ENCODE results near the gene A1BG. TPM values are rescaled to one million over a fixed set of nuclear protein-coding genes. Genes with fewer than 3 reads are reported as not detected.
"Not testable (repeated sequence)": the region's sequence is repeated elsewhere in the genome, so short reads cannot be mapped to it uniquely, and the experiment has no call there.

A1BG gene
- total RNA-seq, 1 donor from 2014 or later, result 13.3 TPM

DNA sequence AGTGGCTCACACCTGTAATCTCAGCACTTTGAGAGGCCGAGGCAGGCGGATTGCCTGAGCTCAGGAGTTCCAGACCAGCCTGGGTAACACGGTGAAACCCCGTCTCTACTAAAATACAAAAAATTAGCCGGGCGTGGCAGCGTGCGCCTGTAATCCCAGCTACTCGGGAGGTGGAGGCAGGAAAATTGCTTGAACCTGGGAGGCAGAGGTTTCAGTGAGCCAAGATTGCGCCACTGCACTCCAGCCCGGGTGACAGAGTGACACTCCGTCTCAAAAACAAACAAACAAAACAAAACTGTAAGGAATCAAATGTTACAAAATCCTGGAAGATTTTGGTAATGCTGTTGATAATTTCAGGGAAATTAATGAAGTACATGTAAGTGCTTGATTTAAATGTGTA, 5.2 kb downstream of the A1BG start:
- intact Hi-C loops (cut with DNase I); ATAC-seq: not testable (repeated sequence)
- peak; percentile 39 for DNase-seq (ENCODE audit: low spot score)

DNA sequence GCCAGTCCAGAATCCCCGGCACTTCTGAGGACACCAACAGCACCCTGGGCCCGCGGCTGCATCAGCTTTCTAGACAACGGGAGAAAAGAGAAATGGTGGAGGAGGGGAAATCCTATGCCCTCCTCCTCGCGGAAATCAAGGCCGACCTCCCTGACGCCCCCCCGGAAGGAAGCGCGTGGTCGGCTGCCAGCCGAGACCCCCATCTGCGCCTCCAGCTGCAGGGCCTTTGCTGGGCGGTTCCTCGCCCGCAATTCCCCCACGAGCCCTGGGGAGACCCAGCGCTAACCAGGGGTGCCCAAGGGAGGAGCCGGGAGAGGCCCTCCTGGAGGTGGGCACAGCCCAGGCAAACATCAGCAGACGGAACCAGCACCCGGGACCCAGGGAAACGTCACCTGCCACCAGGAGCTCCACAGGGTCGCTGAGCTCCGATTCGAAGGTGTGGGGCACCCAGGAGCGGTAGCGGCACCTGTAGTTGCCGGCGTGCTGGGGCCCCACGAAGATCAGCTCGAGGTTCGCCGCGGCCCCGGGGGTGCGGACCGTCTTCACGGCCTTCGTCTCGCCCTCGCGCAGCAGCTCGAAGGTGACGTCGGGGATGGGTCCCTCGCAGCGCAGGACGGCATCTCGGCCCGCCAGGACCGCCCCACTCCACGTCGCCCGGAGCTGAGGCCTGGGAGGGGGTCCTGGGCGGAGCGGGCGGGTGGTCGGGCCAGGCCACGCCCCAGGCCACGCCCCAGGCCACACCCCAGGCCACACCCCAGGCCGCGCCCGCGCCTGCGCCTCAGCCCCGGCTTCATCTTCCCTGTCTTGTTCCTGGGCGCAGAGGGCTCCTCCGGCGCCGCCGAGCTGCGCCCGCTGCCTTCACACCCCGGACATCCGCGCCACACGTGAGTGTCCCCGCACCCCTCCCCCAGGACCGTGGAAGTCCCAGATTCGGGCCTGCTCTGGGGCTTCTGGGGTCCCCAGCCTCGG, 6.0 kb downstream of the A1BG start:
- intact Hi-C loops (cut with DNase I), result no loop called here

DNA sequence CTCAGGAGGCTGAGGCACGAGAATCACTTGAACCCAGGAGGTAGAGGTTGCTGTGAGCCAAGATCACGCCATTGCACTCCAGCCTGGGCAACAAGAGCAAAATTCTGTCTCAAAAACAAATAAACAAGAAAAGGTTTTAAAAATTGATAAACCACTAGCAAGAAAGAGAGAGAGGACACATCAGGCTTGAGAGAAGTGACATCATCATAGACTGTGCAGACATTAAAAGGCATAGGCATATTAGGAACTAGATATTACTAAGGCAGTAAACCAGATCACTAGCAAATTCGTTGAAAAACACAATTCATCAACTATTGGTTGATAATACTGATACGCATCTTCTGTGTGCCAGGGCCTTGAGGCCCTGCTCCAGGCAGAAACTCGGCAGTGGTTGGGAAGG, 7.7 kb downstream of the A1BG start:
- DNase-seq (ENCODE audit: low spot score) (no peak), ATAC-seq (no peak)
- intact Hi-C loops (cut with DNase I), result no loop called here

More for the DNA sequence above, 6.0 kb downstream of the A1BG start:
- ATAC-seq (peak; percentile 93), DNase-seq (ENCODE audit: low spot score) (peak; percentile 72)

DNA sequence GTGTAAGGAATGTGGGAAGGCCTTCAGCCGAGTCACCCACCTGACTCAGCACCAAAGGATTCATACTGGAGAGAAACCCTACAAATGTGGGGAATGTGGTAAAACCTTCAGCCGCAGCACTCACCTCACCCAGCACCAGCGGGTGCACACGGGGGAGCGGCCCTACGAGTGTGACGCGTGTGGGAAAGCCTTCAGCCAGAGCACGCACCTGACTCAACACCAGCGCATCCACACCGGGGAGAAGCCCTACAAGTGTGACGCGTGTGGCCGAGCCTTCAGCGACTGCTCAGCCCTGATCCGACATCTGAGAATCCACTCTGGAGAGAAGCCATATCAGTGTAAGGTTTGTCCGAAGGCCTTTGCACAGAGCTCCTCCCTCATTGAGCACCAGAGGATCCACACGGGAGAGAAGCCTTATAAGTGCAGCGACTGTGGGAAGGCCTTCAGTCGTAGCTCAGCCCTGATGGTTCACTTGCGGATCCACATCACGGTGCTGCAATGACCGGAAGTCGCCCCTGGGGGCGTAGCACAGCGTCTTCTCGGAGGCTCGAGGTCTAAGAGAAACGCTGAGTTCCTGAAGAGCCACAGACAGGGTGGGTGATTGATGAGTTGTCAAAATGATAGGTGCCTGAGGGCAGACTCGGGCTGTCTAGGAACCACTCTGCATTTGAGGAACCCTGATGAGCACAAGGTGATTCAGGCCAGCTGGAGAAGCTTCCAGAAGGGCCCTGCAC, 14.3 kb downstream of the A1BG start:
- ATAC-seq (no peak), DNase-seq (ENCODE audit: low spot score) (no peak)
- intact Hi-C loops (cut with DNase I), result no loop called here

DNA sequence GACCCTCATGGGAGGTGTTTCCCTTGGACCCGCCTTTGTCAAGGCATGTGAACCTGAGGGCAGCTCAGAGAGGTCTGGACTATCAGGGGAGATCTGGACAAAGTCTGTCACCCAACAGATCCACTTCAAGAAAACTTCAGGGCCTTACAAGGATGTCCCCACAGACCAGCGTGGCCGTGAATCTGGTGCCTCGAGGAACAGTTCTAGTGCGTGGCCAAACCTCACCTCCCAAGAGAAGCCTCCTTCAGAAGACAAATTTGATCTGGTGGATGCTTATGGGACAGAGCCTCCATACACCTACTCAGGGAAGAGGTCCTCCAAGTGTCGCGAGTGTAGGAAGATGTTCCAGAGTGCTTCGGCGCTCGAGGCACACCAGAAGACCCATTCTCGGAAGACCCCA, 15.0 kb downstream of the A1BG start:
- intact Hi-C loops (cut with DNase I), result no loop called here
- DNase-seq (ENCODE audit: low spot score) (no peak), ATAC-seq (no peak)

DNA sequence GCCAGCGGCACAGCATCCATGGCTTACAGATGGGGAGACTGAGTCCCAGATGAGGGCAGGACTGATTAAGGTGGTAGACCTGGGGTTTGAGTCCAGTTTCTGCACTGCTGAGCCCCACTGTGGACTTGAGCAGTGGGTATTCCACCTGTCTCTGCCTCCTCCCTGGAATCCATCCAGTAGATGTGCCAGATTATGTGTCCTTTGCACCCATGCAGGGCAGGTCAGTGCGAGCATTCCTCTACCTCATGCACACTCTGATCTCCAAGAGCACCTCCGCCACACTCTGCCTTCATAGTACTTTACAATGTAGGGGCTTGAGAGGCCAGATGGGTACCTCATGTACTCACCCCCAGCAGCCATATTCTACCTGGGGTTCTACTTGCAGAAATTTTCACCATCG, 16.5 kb downstream of the A1BG start:
- no peak for DNase-seq (ENCODE audit: low spot score)
- no peak for ATAC-seq
- intact Hi-C loops (cut with DNase I), result no loop called here

DNA sequence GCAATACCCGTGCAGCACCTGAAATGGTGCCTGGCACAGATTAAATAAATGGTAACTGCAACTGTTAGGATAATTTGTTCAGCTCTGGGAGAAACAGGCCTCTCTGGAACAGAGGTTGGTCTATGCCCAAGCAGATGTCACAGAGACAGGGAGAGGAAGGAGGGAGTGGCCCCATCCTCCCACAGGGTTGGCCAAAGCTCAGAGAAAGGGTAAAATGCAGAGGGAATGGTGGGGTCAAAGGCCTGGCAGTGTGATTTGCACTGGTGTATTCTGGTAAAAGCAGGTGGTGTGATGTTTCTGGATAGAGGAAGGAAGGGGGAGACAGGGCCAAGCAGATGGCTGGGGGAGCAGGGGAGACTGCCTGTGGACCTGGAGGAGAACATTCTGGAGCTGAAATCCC, 17.1 kb downstream of the A1BG start:
- DNase-seq (ENCODE audit: low spot score) (no peak), ATAC-seq (no peak)
- intact Hi-C loops (cut with DNase I), result no loop called here

DNA sequence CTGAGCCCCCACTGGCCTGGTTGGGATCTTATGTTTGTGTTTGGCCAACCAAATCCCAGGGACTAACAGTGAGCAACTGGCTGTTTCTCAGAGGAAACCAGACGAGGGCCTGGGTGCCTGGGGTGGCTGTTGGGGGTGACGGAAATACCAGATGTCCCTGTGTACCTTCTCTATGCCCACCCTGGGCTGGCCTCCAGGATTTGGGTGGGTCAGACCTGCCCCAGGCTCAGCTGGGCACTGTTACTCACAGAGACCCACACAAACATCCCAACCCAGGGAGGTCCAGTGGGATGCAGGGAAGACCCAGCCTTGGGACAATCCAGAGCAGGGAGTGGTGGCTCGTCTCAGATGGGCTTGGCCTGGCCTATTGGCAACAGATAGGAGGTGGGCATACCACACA, 17.7 kb downstream of the A1BG start:
- DNase-seq (ENCODE audit: low spot score) (no peak), ATAC-seq (no peak)
- intact Hi-C loops (cut with DNase I), result no loop called here

DNA sequence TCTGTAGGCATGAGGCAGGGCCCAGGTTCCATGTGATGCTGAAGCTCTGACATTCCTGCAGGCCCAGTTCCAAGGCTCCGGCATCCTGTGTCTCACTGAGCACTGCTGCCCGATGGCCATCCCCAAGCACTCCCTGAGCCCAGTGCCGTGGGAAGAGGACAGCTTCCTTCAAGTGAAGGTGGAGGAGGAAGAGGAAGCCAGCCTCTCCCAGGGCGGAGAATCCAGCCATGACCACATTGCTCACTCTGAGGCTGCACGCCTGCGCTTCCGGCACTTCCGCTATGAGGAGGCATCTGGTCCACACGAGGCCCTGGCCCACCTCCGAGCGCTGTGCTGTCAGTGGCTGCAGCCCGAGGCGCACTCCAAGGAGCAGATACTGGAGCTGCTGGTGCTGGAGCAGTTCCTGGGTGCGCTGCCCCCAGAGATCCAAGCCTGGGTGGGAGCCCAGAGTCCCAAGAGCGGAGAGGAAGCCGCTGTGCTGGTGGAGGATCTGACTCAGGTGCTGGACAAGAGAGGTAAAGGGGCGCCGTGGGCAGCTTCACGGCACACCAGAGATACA, 18.5 kb downstream of the A1BG start:
- intact Hi-C loops (cut with DNase I), result no loop called here
- DNase-seq (ENCODE audit: low spot score) (peak; percentile 36), ATAC-seq (no peak)

DNA sequence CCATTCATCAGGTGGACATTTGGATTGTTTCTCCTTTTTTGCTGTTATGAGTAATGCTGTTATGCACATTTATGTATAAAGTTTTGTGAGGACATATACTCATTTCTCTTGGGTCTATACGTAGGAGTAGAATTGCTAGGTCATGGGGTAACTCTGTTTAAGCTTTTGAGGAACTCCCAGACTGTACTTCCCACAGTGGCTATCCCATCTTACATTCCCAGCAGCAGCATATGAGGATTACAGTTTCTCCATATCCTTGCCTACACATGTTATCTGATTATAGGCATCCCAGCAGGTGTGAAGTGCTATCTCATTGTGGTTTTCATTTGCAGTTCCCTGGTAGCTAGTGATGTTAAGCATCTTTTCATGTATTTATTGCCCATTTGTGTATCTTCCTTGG, 20.6 kb downstream of the A1BG start:
- intact Hi-C loops (cut with DNase I), result no loop called here
- ATAC-seq (no peak), DNase-seq (ENCODE audit: low spot score) (no peak)

DNA sequence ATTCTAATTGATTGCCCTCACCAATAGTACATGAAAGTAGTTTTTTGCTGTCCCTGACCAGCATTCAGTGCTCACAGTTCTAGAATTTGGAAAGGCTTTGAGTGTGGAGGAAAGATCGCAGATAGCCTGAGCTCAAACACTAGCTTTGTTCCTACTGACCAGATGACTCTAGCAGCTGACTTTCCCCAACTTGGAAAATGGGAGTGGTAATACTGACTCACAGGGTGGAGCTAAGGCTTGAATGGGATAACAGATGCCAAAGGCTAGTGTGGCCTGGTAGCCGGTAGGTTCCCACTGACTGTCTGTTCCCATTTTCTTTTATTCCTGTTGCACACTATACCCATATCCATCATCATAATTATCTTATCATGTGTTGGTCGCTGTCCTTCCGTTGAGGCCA, 22.8 kb downstream of the A1BG start:
- intact Hi-C loops (cut with DNase I), result no loop called here
- ATAC-seq, result no peak
- DNase-seq (ENCODE audit: low spot score), result no peak

DNA sequence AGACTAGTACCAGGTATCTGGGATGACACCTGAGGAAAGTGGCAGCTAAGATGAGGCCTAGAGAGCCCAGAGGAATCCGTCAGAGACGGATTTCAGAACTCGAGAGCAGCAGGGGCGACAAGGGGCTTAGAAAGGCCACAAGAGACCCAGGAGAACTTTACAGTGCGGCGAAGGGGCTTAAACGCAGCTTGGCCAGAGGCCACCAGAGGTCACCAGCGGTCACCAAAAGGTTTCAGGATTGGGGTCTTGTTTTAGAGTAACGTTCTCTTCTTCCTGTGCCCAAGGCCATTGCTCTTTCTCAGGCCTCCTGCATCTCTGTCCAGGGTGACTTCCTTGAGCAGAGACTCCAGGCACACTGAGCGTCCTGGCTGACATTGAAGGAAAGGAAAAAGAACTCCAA, 24.3 kb downstream of the A1BG start:
- ATAC-seq (no peak), DNase-seq (ENCODE audit: low spot score) (no peak)
- intact Hi-C loops (cut with DNase I), result no loop called here

DNA sequence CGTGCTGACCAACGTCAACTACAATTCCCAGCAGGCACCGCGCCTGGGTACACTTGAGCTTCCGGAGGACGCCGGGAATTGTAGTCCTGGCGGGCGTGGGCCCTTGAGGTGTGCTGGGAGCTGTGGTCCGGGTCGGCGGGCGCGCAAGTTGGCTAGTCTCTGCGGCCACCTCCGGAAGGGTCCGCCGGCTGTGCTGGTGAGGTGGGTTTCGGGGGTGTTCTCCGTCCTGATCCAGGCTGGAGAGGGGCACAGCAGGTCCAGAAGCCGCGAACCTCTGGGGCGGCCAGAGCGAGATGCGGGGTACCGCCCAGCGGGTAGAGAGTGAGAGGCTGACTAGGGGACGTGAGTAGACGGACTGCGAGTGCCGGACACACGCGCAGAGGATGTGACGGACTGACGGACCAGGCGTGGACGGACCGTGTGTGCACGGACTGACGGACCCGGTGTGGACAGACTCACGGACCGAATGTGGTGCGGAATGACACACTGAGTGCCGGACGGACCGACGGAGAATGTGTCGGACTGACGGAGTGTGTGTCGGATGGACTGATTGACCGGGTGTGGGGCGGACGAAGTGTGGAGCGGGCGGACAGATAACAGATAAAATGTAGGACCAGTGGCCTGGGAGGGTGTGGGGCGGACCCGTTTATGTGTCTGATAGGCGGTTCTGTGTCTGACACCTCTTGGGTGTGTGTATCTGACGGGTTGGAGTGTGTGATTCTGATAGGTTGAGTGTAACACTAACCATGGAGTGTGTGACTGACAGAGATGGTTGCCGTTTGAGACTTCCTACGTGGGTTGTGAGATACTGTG, 26.2 kb downstream of the A1BG start, which contains the start of gene ZSCAN22:
Gene ZSCAN22, plus strand, starts transcription at position 81 of the 813 bp plus-strand sequence. CDS start 7,809 bp downstream, outside the sequence.
- DNase-seq (ENCODE audit: low spot score), result peak; percentile 98
- ATAC-seq, result peak; percentile 99
- intact Hi-C loops (cut with DNase I), result no loop called here

DNA sequence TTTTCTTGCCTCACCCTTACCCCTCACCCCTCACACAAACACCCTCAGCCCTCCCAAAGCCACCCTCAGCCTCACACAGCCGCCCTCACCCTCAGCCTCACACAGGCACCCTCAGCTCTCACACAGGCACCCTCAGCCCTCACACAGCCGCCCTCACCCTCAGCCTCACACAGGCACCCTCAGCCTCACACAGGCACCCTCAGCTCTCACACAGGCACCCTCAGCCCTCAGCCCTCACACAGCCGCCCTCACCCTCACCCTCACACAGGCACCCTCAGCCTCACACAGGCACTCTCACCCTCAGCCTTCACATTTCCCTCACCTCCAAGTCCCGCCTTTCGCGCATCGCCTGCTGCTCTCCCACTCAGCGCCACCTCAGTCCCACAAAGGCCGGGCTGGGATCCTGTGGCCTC, 26.8 kb downstream of the A1BG start:
- ATAC-seq, result peak; percentile 46
- DNase-seq (ENCODE audit: low spot score), result no peak
- intact Hi-C loops (cut with DNase I), result no loop called here

DNA sequence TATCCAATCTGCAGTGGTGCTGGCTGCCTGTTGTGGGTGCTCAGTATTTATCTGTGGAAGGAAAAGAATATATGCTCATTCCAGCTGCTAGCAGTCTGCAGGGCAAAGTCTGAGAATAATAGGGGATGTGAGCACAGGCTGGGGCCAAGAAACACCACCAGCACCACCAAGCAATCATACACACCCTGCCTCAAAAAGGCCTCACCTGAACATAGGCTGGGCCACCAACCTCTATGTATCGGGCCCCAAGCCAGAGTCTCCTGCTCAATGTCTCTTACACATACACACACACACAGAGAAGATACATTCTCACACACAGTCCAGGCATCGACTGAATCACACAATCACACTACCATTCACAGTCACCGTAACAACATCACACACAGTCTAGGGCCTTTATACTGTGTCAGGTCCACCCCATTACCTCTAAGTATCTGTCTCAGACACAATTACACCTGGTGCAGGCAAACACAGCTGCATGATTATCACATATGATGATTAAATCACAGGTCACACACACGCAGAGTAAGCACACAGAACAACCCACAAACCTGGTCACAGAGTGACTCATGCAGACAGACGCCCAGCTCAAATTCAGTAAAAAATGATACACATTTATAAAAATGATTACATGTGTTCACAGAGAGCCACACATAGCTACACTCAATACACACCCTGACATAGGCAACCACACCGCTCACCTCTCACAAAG, 27.8 kb downstream of the A1BG start:
- intact Hi-C loops (cut with DNase I), result no loop called here
- no peak for DNase-seq (ENCODE audit: low spot score)
- no peak for ATAC-seq

DNA sequence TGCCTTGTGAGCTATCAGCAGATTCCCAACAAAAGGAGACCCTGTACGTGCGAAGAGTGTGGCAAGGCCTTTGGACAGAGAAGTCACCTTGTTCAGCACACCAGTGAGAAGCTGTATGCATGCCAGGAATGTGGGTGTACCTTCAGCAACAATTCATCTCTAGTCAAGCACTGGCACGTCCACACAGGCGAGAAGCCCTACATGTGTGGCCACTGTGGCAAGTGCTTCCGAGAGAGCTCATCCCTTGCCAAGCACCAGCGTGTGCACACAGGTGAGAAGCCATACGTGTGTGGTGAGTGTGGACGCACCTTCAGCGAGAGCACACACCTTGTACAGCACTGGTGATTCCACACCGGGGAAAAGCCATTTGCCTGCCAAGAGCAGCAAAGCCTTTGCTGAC, 34.1 kb downstream of the A1BG start:
- no peak for DNase-seq (ENCODE audit: low spot score)
- intact Hi-C loops (cut with DNase I), result no loop called here
- ATAC-seq, result no peak

DNA sequence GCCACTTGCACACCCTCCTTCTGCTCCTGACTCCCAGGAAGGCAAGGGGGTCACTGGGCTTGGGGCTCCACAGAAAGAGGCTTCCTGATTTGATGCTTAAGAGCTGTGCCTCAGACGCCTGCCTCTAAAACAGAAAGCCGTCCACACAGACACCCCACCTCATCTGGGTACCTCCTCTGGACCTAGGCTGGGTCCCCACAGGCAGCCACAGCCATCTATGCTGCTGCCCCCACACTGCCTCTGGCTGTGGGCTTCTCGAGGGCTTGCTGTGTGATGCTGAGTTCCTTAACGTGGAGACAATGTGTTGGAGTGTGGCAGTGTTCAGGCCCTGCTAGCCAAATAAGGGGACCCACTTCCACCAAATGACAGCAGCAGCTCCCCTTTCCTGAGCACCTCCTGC, 35.0 kb downstream of the A1BG start:
- no peak for ATAC-seq
- intact Hi-C loops (cut with DNase I), result no loop called here
- DNase-seq (ENCODE audit: low spot score), result no peak

DNA sequence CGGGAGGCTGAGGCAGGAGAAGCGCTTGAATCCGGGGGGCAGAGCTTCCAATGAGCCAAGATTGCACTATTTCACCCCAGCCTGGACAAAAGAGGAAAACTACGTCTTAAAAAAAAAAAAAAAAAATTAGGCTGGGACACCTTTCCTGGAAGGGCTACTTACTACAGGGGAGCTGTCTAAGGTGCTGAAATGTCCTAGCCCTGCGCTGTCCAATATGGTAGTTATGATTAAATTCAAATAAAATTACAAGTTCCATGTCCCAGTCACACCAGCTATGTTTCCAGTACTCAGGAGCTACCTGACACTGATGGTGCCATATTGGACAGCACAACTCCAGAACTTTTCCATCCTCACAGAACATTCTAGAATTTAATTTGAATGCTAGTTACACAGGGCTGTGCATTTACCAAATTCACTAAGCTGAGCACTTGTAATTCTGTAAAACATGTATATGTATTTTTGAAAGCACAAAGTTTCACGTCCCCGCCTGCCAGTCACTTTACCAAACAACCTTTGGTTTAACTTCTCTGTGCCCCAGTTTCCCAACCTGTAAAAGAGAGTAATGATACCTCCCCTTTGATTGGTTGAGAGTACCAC, 35.7 kb downstream of the A1BG start:
- ATAC-seq, result no peak
- DNase-seq (ENCODE audit: low spot score), result no peak
- intact Hi-C loops (cut with DNase I), result no loop called here
